GM21786 (cell line): ENCODE results near the gene OR51V1.
"Not testable (repeated sequence)": the region's sequence is repeated elsewhere in the genome, so short reads cannot be mapped to it uniquely, and the experiment has no call there.

ENCODE experiments used
- ATAC-seq: cut with Tn5 transposase; IDR thresholded peaks from one replicate; pipeline ENCODE4 v1.9.1; 2021; ENCODE audit not compliant: unreplicated experiment

Gene OR51V1, protein sequence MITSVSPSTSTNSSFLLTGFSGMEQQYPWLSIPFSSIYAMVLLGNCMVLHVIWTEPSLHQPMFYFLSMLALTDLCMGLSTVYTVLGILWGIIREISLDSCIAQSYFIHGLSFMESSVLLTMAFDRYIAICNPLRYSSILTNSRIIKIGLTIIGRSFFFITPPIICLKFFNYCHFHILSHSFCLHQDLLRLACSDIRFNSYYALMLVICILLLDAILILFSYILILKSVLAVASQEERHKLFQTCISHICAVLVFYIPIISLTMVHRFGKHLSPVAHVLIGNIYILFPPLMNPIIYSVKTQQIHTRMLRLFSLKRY

DNA sequence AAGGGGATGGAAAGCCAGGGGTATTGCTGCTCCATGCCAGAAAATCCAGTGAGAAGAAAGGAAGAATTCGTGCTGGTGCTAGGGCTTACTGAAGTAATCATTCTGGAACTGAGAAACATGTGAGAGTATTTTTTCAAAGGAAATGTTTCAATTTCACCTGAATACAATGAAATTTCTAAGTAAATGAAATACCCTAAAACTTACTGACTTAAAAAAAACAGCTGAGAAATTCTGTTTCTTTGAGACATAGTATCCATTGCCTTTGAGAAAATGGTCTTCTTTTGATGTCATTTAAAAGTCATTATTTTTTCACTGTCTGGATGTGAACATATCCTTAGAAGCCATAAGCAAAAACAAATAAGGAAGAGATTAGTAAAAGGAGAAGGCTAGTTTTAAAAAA lies at the start of gene OR51V1:
OR51V1 (minus strand) TSS at position 101 of the 400 bp plus-strand sequence; CDS start at position 101, 0 bp downstream.
- no peak for ATAC-seq

DNA sequence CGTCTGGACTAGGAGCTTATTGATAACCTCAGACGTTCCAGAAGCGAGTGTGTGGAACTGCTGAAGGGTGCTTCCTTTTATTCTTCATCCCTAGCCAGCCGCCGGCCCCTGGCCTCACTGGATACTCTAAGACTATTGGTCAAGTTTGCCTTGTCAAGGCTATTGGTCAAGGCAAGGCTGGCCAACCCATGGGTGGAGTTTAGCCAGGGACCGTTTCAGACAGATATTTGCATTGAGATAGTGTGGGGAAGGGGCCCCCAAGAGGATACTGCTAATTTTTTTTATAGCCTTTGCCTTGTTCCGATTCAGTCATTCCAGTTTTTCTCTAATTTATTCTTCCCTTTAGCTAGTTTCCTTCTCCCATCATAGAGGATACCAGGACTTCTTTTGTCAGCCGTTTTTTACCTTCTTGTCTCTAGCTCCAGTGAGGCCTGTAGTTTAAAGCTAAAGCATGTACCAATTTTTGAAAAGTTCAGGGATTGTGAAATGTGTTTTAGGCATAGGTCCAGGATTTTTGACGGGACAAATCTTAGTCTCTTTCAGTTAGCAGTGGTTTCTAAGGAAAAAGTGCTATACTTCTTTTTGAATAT lies 49.4 kb upstream of the OR51V1 start, which contains the start of gene HBG1:
HBG1 (minus strand) TSS at position 51 of the 590 bp plus-strand sequence. CDS start 53 bp downstream, outside the sequence.
- ATAC-seq: not testable (repeated sequence)

DNA sequence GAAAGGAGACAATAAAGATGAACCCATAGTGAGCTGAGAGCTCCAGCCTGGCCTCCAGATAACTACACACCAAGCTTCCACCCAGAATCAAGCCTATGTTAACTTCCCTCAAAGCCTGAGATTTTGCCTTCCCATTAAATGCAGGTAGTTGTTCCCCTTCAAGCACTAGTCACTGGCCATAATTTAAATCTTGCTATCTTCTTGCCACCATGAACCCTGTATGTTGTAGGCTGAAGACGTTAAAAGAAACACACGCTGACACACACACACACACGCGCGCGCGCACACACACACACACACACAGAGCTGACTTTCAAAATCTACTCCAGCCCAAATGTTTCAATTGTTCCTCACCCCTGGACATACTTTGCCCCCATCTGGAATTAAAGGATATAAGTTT lies 48.0 kb upstream of the OR51V1 start:
- not testable (repeated sequence) for ATAC-seq

DNA sequence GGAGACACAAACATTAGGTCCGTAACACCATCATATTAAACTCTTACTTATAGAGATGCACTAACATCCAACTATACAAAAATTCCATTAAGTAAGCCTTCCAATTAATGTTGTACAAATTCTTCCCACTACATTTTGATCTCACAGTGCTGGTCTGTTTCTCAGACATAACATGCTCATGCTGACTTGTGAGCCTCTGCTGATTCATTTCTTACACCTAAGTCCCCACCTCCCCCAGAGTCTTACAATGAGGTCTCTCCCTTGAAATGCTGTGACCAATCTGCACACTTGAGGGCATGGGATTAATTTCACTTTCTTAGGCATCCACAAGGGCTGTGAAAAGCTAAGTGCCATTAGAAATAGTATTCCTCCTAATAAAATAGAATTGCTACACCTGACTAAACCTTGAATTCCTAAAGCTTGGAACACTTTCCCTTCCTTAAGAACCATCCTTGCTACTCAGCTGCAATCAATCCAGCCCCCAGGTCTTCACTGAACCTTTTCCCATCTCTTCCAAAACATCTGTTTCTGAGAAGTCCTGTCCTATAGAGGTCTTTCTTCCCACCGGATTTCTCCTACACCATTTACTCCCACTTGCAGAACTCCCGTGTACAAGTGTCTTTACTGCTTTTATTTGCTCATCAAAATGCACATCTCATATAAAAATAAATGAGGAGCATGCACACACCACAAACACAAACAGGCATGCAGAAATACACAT lies 47.1 kb upstream of the OR51V1 start:
- no peak for ATAC-seq

DNA sequence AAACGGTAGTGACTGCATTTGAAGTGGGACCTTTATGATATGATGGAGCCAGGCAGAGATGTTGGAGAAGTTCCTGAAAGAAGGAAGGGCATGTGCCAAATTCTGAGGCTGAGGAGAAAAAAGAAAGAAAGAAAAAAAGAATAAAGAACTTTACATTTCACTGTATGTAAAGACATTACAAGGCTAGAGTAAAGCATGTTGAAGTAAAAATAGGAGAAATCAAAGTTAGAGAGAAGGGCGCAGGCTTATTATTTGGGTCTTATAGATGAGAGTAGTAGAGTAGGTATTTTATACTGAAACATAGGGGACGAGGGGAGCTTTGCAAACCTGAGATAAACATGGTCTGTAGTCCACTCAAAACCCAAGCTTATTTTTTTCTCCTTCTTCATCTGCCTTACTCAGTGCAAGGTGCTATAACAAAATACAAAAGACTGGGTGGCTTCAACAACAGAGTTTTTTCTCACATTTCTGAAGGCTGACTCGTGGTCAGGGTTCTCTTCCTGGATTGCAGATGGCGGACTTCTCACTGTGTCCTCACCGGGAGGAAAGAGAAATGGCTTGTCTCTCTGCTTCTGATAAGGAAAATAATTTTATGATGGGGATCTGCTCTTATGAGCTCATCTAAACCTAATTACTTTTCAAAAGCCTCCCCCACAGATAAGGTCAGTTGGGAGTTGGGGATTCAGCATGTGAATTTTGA lies 46.4 kb upstream of the OR51V1 start:
- no peak for ATAC-seq

DNA sequence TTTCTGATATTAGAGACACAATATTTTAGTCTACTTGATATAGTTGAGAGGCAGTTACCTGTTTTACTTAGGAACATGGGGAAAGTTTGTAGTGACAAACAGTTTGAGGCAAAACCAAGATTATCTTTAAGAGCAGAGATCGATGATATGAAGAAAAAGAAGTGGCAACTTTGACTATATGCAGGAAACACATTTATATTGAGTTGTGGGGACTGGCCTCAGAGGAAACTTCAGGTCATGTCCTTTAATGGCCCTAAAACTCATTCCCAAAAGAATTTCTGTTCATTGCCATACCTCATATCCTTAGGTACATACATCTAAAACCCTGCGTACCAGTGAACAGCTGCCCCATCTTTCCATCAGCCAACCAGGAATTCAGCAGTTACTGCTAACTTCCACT lies 44.7 kb upstream of the OR51V1 start:
- ATAC-seq: no peak

DNA sequence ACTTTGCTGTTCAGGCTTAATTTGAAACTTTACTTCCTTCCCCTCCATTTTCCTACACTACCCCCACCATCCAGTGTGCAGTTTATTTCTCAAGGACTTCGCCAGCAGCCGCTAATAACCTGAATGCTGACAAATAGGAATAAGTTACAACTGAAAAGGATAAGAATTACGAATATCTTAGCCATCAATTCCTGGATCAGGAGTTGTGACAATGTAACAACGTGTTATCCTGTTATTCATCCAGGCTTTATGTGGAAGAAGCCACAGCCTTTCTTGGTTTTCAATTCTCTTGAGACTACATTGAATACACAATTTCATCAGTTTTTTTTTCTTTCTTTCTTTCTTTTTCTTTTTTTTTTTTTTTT lies 43.3 kb upstream of the OR51V1 start:
- no peak for ATAC-seq

DNA sequence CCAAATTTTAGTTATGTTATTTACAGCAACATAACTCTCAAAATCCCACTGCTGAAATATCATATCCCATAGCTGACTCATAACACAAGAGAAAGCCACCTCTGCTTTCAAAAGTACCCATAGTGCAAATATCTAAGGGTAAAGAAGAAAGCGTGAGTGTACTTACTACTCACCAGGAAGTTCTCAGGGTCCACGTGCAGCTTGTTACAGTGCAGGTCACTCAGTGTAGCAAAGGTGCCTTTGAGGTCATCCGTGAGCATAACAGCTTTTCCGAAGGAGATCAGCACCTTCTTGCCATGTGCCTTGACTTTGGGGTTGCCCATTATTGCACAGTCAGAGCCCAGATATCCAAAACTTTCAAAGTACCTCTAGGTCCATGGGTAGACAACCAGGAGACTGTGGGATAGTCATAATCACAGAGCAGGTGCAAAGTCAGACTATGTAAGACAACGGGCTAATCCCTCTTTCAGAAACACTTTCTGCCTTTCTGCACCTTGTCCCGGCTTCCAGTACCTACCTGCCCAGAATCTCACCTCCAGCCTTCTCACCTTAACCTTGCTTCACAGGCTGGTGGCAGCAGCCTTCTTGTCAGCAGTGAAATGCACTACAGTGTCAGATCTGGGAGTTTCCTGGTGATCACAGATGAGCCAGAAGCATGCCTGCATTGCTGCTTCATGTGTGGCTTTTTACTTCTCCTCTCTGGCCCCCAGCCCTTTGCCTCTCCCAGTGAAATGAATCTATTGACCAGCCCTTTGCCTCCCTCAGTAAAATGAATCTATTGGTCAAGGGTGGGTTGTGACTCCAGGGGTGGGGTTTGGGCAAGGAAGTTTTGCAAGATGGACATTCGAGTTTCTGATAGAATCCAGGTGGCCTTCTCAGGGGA lies 42.7 kb upstream of the OR51V1 start:
- ATAC-seq: no peak

DNA sequence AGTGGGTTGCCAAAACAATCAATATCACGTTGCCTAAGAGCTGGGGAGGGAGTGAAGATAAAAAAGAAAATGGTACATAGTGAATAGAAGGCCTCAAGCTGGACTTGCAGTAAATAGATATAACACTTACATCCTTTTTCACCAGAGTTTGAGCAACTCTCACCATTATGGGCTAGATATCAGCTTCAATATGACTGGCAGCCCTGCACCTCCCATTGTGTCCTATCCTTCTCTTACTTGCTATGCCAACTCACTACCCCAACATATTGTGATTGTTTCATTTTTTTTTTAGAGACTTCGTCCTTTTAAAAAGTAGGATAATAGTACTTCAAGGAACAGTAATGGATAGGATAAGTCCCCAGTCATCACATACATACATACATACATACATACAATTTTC lies 41.7 kb upstream of the OR51V1 start:
- no peak for ATAC-seq

DNA sequence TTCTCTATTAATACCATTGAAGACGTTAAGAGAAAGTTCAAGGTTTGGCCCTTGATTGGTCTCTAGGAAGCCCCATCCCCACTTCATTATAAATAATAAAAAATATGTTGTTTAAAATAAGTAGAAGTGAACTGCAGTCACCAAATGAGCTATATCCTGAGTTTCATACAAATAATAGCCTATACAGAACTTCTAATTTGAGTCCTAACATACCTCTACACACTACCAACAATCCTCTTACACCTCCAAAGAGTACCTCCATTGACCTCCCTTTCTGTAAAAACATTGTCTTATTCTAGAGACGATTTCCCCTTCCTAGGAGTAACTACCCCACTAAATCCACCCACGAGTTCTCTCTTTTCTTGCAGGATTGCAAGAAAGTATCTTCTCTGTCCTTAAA lies 41.0 kb upstream of the OR51V1 start:
- no peak for ATAC-seq

DNA sequence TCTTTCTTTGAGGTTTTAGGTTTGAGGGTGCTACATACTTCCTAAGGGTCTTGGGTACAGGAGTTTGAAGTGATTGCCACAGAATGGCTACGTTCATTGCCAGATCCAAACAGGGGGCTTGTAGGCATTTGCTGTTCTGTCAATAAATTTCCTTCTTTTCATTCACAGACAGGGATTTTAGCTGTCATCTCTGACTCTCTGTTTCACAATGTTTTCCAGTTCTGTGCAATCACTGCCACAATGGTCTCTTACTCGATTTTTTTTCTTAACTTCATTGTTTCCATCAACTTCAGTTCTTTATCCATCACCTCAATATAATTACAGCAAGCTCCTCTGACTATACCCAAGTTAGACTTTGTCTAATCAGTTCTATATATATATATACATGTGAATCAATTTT lies 40.0 kb upstream of the OR51V1 start:
- ATAC-seq: no peak

DNA sequence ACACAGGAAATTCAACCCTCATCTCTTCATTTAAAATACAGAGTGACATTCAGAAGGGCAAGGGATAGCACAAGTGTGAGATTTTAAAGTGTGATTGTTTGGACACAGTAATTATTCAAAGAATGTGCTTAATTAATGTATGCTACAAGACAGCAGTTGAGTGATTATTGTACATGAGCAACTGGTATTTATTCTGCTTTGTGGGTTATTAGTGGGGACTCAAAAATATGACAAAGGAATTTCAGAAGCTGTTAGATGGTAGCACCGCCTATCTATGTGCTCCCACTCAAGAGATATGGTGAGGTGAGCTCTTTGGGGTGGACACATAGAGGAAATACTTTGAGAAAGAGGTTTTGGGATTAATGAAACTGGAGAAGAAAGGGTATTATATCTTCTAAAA lies 39.6 kb upstream of the OR51V1 start:
- ATAC-seq: no peak

DNA sequence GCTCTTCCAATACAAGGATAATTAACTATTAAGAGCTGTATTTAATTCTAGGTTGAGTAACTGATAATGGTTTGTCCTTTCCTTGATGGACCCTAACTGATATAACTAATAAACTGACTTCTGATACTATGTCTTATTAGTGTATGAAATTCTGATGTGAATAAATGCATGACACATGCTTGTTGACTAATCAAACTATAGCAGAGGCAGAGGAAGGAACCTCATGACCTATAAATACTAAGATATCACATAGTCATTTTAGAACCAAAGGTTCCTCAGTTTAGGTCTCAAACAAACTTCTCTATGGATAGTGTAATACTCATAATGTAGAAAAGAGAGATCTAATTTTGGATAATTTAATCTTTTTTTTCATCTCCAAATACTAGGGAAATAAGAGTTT lies 38.6 kb upstream of the OR51V1 start:
- no peak for ATAC-seq

DNA sequence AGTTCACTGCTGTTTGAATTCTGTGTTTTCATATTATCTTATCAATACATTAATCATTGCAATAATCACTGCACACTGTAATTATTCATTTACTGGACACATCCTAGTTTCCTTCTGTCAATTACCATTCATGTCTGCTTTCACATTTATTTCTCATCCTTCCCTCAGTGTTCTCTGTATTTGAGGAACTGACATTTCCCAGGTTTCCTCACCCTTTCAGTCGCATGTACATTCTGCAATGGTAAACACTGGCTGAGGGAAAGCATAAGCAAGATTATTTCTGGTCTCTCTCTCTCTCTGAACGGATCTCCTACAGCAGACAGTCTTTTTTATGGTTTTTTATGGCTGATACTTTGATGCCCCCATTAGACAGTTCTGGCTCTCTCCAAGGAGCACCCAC lies 38.0 kb upstream of the OR51V1 start:
- no peak for ATAC-seq

DNA sequence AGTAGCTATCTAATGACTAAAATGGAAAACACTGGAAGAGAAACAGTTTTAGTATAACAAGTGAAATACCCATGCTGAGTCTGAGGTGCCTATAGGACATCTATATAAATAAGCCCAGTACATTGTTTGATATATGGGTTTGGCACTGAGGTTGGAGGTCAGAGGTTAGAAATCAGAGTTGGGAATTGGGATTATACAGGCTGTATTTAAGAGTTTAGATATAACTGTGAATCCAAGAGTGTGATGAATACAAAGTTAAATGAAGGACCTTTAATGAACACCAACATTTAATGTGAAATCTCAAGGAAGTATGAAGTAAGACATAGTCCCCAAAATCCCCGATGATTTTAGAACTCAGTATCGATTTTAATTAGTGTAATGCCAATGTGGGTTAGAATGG lies 36.9 kb upstream of the OR51V1 start:
- ATAC-seq: no peak

DNA sequence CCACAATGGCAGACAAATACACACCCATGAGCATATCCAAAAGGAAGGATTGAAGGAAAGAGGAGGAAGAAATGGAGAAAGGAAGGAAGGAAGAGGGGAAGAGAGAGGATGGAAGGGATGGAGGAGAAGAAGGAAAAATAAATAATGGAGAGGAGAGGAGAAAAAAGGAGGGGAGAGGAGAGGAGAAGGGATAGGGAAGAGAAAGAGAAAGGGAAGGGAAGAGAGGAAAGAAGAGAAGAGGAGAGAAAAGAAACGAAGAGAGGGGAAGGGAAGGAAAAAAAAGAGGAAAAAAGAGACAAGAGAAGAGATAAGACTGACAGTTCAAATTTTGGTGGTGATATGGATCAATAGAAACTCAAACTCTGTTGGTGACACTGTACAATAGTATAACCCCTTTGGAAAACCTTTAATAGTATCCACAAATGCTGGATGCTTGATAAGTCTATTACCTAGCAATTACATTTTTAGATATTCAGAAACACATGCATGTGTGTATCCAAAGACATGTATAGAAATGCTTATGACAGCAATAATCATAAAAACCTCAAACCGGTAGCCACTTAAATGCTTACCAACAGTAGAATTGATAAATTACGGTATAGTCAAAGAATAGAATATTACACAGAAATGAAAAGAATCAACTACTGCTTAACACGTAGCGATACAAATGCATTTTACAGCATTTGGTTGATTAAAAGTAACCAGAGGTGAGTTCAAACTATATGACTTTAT lies 35.0 kb upstream of the OR51V1 start:
- no peak for ATAC-seq

DNA sequence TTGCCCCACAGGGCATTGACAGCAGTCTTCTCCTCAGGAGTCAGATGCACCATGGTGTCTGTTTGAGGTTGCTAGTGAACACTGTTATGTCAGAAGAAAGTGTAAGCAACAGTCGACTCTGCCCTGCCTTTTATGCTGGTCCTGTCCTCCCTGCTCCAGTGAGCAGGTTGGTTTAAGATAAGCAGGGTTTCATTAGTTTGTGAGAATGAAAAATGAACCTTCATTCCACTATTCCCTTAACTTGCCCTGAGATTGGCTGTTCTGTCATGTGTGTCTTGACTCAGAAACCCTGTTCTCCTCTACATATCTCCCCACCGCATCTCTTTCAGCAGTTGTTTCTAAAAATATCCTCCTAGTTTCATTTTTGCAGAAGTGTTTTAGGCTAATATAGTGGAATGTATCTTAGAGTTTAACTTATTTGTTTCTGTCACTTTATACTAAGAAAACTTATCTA lies 33.9 kb upstream of the OR51V1 start, which contains the start of gene HBD:
HBD (minus strand) TSS at position 103 of the 454 bp plus-strand sequence; CDS start at position 53, 50 bp downstream.
- ATAC-seq: peak; percentile 67

DNA sequence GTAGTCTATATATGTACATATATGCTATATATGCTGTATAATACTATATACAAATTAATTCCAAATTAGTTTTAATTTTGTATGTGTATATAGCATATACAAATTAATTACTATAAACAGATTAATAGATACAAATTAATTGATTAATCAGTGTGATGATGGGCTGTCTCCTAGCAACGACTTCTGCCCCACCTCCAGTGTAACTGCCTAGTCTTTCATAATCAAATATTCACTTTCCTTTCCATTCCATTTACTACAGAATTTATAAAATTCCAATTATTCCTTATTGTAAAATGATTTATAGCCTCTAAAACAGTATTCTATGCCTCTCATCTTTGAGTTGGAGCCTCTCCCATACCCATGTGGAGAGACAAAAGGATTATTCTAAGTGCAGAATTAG lies 32.8 kb upstream of the OR51V1 start:
- no peak for ATAC-seq

DNA sequence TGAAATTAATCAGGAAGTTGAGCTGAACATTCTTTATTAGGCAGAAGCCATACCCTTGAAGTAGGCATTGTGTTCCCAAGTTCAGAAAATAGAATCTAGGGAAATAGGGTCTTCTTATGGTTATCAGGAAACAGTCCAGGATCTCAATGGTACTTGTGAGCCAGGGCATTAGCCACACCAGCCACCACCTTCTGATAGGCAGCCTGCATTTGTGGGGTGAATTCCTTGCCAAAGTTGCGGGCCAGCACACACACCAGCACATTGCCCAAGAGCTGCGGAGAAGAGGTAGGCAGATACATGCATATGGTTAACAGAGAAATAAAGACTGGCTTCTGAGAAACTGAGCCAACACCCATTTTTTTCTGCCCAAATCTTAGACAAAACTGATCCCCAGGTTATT lies 32.3 kb upstream of the OR51V1 start:
- ATAC-seq: no peak

DNA sequence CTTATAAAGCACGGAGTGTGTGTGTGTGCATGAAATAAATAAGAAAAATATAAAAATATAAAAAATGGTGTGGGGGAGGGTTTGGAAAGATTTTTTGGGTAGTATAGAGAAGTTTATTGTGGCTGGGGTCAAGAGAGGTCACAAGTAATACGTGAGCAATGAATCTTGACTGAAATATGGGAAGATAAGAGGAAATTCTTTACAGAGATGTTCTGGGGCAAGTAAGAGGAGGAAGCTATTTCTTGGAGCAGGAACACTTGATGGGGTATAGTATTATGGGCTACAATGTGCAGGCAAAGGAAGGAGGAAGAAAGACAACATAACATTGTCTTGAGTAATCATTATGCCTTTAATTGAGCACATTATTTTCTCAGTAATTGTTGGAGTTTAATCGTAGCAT lies 31.7 kb upstream of the OR51V1 start:
- ATAC-seq: no peak
